ENCODE measurements around the gene APOA4. TPM values are rescaled to one million over a fixed set of nuclear protein-coding genes. Genes with fewer than 3 reads are reported as not detected.

APOA4 gene
- total and polyA plus RNA-seq, 2 donors (not counting 3 experiments of a cell fraction or from before 2014, with no cell fraction given), result not detected

GRCh38 chr11:116826751-116827431 is 3.8 kb upstream of the APOA4 start:
- Histone ChIP-seq H3K9me1 (replicated peaks; ENCODE audit: control insufficient read depth, extremely low read depth, insufficient read depth, low read length) (no peaks in the 10 kb centered on the region), H3K79me2 (ENCODE audit: control insufficient read depth, insufficient read depth, low read length) (no peaks in the 10 kb centered on the region), H3K9me3 (replicated peaks; ENCODE audit: control insufficient read depth, insufficient read depth, low read length) (no peaks in the 10 kb centered on the region), H4K20me1 (replicated peaks; ENCODE audit: control insufficient read depth, extremely low read depth, insufficient read depth, low read length) (no peaks in the 10 kb centered on the region), H3K4me1 (ENCODE audit: control insufficient read depth, extremely low read depth, insufficient read depth, low read length) (no peaks in the 10 kb centered on the region), H3K27me3 (ENCODE audit: control insufficient read depth in 2 of 2, insufficient read depth in 2 of 2, low read length in 2 of 2) (no peaks in the 10 kb centered on the region), H3K9ac (replicated peaks; ENCODE audit: extremely low read depth, insufficient read depth, low read length) (no peak overlapping the region), H3K36me3 (ENCODE audit: control insufficient read depth in 2 of 2, extremely low read depth in 1 of 2, insufficient read depth in 2 of 2, low read length in 2 of 2) (no peaks in the 10 kb centered on the region), H3K4me2 (ENCODE audit: insufficient read depth, low read length) (no peak overlapping the region), H3K27ac (ENCODE audit: insufficient read depth, low read depth, low read length) (no peak overlapping the region), H2AFZ (ENCODE audit: low read depth, low read length) (no peak overlapping the region), H3K4me3 (replicated peaks in 1 of 3; ENCODE audit: insufficient read depth in 1 of 3, low read depth in 1 of 3, low read length in 3 of 3) (no peak overlapping the region)
- no peak for TF ChIP-seq EZH2 (IDR thresholded peaks at IDR 0.05; ENCODE audit: borderline replicate concordance, low read depth, low read length, severe bottlenecking)
- no peak for TF ChIP-seq FOS (IDR thresholded peaks at IDR 0.05; ENCODE audit: borderline replicate concordance, insufficient read depth, low read length)
- TF ChIP-seq, protein P1, sequence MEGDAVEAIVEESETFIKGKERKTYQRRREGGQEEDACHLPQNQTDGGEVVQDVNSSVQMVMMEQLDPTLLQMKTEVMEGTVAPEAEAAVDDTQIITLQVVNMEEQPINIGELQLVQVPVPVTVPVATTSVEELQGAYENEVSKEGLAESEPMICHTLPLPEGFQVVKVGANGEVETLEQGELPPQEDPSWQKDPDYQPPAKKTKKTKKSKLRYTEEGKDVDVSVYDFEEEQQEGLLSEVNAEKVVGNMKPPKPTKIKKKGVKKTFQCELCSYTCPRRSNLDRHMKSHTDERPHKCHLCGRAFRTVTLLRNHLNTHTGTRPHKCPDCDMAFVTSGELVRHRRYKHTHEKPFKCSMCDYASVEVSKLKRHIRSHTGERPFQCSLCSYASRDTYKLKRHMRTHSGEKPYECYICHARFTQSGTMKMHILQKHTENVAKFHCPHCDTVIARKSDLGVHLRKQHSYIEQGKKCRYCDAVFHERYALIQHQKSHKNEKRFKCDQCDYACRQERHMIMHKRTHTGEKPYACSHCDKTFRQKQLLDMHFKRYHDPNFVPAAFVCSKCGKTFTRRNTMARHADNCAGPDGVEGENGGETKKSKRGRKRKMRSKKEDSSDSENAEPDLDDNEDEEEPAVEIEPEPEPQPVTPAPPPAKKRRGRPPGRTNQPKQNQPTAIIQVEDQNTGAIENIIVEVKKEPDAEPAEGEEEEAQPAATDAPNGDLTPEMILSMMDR (IDR thresholded peaks at IDR 0.05; ENCODE audit: extremely low read depth in 1 of 2, insufficient read depth in 1 of 2, low read depth in 1 of 2, low read length in 2 of 2), result no peak
- TF ChIP-seq MYC (IDR thresholded peaks at IDR 0.05; ENCODE audit: low read depth, low read length), result no peak
- no peak for TF ChIP-seq GATA2 (IDR thresholded peaks at IDR 0.05; ENCODE audit: insufficient read depth, insufficient read length, low read depth, low read length)
- TF ChIP-seq POLR2A (IDR thresholded peaks at IDR 0.05; ENCODE audit: low read depth, low read length), result no peak
- TF ChIP-seq, protein P2, sequence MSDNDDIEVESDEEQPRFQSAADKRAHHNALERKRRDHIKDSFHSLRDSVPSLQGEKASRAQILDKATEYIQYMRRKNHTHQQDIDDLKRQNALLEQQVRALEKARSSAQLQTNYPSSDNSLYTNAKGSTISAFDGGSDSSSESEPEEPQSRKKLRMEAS (IDR thresholded peaks at IDR 0.05; ENCODE audit: insufficient read depth, insufficient read length), result no peak
- no peak for TF ChIP-seq POLR2AphosphoS5 (IDR thresholded peaks at IDR 0.05; ENCODE audit: insufficient read depth, low read depth, low read length)
- no peak for TF ChIP-seq JUN (IDR thresholded peaks at IDR 0.05; ENCODE audit: borderline replicate concordance, insufficient read depth, insufficient read length, low read depth)
- intact Hi-C loops (cut with micrococcal nuclease), result no loop called here
- DNase-seq (ENCODE audit: low read depth, low spot score), result no peak
- dilution Hi-C loops (cut with MboI; ENCODE audit: extremely low pct_ligation_motif_present, low sequenced_read_pairs), result no loop called here
- no peak for FAIRE-seq
- ChIA-PET CTCF (interaction anchor here (0.7 to 0.8 kb wide), 2 partner anchors 9 to 35 kb away, joined by 4 read pairs; partner anchors contain the start of gene APOA5), POLR2A (no interaction called here)
- BruUV-seq (replicated peaks), result no TSS peak
